ENCODE results near the gene CRHR1.

The CRHR1 gene

GRCh38 chr17:45790296-45790922, 6.3 kb downstream of the CRHR1 start:
- no peak for DNase-seq

- DNase-seq, result no peak
These were observed 7.0 kb downstream of the CRHR1 start for GRCh38 chr17:45791041-45791582.

GRCh38 chr17:45791935-45792334, 7.8 kb downstream of the CRHR1 start:
- DNase-seq, result no peak

- no peak for DNase-seq
These were observed 8.3 kb downstream of the CRHR1 start for GRCh38 chr17:45792437-45792836.

GRCh38 chr17:45792995-45793755, 9.1 kb downstream of the CRHR1 start:
- no peak for DNase-seq

- no peak for DNase-seq
These were observed 9.9 kb downstream of the CRHR1 start for GRCh38 chr17:45793999-45794540.

GRCh38 chr17:45794840-45795239, 10.7 kb downstream of the CRHR1 start:
- no peak for DNase-seq

- no peak for DNase-seq
These were observed 16.7 kb downstream of the CRHR1 start for GRCh38 chr17:45800816-45801215.

- no peak for DNase-seq
These were observed 17.3 kb downstream of the CRHR1 start for GRCh38 chr17:45801421-45801820.

GRCh38 chr17:45808845-45809244, 24.7 kb downstream of the CRHR1 start:
- no peak for DNase-seq

- no peak for DNase-seq
These were observed 25.4 kb downstream of the CRHR1 start for GRCh38 chr17:45809499-45809898.

- no peak for DNase-seq
These were observed 28.0 kb downstream of the CRHR1 start for GRCh38 chr17:45812102-45812501.

- DNase-seq, result no peak
These were observed 29.1 kb downstream of the CRHR1 start for GRCh38 chr17:45813048-45813725.

- DNase-seq, result no peak
These were observed 30.8 kb downstream of the CRHR1 start for GRCh38 chr17:45814622-45815606.

- DNase-seq, result no peak
These were observed 31.6 kb downstream of the CRHR1 start for GRCh38 chr17:45815752-45816151.

GRCh38 chr17:45818041-45818440, 33.9 kb downstream of the CRHR1 start:
- no peak for DNase-seq

- no peak for DNase-seq
These were observed 34.6 kb downstream of the CRHR1 start for GRCh38 chr17:45818699-45819098.

GRCh38 chr17:45819632-45820031, 35.5 kb downstream of the CRHR1 start:
- DNase-seq, result no peak

GRCh38 chr17:45820052-45820780, 36.1 kb downstream of the CRHR1 start:
- no peak for DNase-seq

GRCh38 chr17:45821147-45821546, 37.0 kb downstream of the CRHR1 start:
- no peak for DNase-seq

GRCh38 chr17:45823598-45823997, 39.5 kb downstream of the CRHR1 start:
- DNase-seq, result peak; percentile 9

GRCh38 chr17:45824475-45824874, 40.4 kb downstream of the CRHR1 start:
- DNase-seq, result no peak

Measured in CD4-positive, alpha-beta T cell treated with Interleukin-12 subunit alpha and Interleukin-12 subunit beta, for 1 hour (primary cell).